COLO668 (cell line): ENCODE measurements around the gene HOXB5.
A peak's percentile ranks its signal among the peaks of the same experiment; 100 is the strongest.

Source experiments
- DNase-seq: peaks from one replicate; lab custom pipeline; 2025; ENCODE audit not compliant: unreplicated experiment; lab: John Stamatoyannopoulos, UW

The HOXB5 gene

GRCh38 chr17:48576479-48577309 is 16.9 kb downstream of the HOXB5 start:
- DNase-seq = peak; percentile 34

- DNase-seq = peak; percentile 13
Observed at GRCh38 chr17:48575673-48576478, 17.7 kb downstream of the HOXB5 start.

- DNase-seq = no peak
Observed at GRCh38 chr17:48575066-48575582, 18.5 kb downstream of the HOXB5 start.

GRCh38 chr17:48574505-48575065 is 19.0 kb downstream of the HOXB5 start:
- no peak for DNase-seq

GRCh38 chr17:48571826-48572417 is 21.7 kb downstream of the HOXB5 start:
- no peak for DNase-seq

- no peak for DNase-seq
Observed at GRCh38 chr17:48571024-48571818, 22.4 kb downstream of the HOXB5 start.

- no peak for DNase-seq
Observed at GRCh38 chr17:48570325-48571023, 23.1 kb downstream of the HOXB5 start.

- DNase-seq = no peak
Observed at GRCh38 chr17:48569674-48570324, 23.8 kb downstream of the HOXB5 start.

GRCh38 chr17:48569240-48569582 is 24.4 kb downstream of the HOXB5 start:
- no peak for DNase-seq

- no peak for DNase-seq
Observed at GRCh38 chr17:48568499-48569239, 24.9 kb downstream of the HOXB5 start.

GRCh38 chr17:48567646-48568354 is 25.8 kb downstream of the HOXB5 start:
- no peak for DNase-seq

- peak; percentile 56 for DNase-seq
Observed at GRCh38 chr17:48567209-48567608, 26.4 kb downstream of the HOXB5 start.

- DNase-seq = no peak
Observed at GRCh38 chr17:48566717-48567116, 26.9 kb downstream of the HOXB5 start.

- no peak for DNase-seq
Observed at GRCh38 chr17:48565925-48566710, 27.5 kb downstream of the HOXB5 start.

- no peak for DNase-seq
Observed at GRCh38 chr17:48565022-48565554, 28.5 kb downstream of the HOXB5 start.

- DNase-seq = no peak
Observed at GRCh38 chr17:48564188-48565021, 29.2 kb downstream of the HOXB5 start.
